Astrocyte (in vitro differentiated cells and primary cell): ENCODE data around the gene PTRH1. TPM values are rescaled to one million over a fixed set of nuclear protein-coding genes. Genes with fewer than 3 reads are reported as not detected.

Experiments used
- DNase-seq: peaks from one replicate; pipeline ENCODE4 v3.0.0-alpha.2; 2010; ENCODE audit warnings: low read depth
- FAIRE-seq: peaks from 2 replicates; lab custom pipeline; 2011; peaks lifted over from hg19 to GRCh38; lab: Jason Lieb, UNC
- H2AFZ ChIP-seq: 2 replicates; pipeline ENCODE4 v1.6.0; 2012; ENCODE audit warnings: low read depth, low read length, inconsistent platforms
- H3K27ac ChIP-seq: 2 replicates; pipeline ENCODE4 v1.5.1; 2011; ENCODE audit warnings: low read depth, low read length, inconsistent platforms
- H3K27me3 ChIP-seq: 2 replicates; pipeline ENCODE4 v1.6.0; 2011; ENCODE audit warnings: low read length, inconsistent platforms; ENCODE audit not compliant: insufficient read depth
- H3K36me3 ChIP-seq: 2 replicates; pipeline ENCODE4 v1.5.1; 2011; ENCODE audit warnings: low read length, inconsistent platforms; ENCODE audit not compliant: insufficient read depth
- H3K4me1 ChIP-seq: 2 replicates; pipeline ENCODE4 v1.5.1; 2011; ENCODE audit warnings: low read length, inconsistent platforms; ENCODE audit not compliant: insufficient read depth
- H3K4me2 ChIP-seq: 2 replicates; pipeline ENCODE4 v1.6.0; 2012; ENCODE audit warnings: low read length, inconsistent platforms
- H3K4me3 ChIP-seq: 2 replicates; pipeline ENCODE4 v1.5.1; 2011; ENCODE audit warnings: low read depth, mild to moderate bottlenecking, low read length, inconsistent platforms; ENCODE audit not compliant: insufficient read depth
- H3K79me2 ChIP-seq: 2 replicates; pipeline ENCODE4 v1.6.0; 2012; ENCODE audit warnings: mild to moderate bottlenecking, low read length, inconsistent platforms; ENCODE audit not compliant: insufficient read depth
- H3K9ac ChIP-seq: 2 replicates; pipeline ENCODE4 v1.6.0; 2012; ENCODE audit warnings: mild to moderate bottlenecking, low read length, inconsistent platforms
- H3K9me3 ChIP-seq: 2 replicates; pipeline ENCODE4 v1.5.1; 2012; ENCODE audit warnings: low read depth, mild to moderate bottlenecking, low read length, inconsistent platforms; ENCODE audit not compliant: insufficient read depth
- H4K20me1 ChIP-seq: 2 replicates; pipeline ENCODE4 v1.6.0; 2012; ENCODE audit warnings: low read length, inconsistent platforms; ENCODE audit not compliant: insufficient read depth
- H3K27ac Mint-ChIP-seq: one replicate; pipeline ENCODE4 v1.8.0; 2021; ENCODE audit warnings: mild to moderate bottlenecking, mixed read lengths; ENCODE audit not compliant: unreplicated experiment
- H3K27me3 Mint-ChIP-seq: one replicate; pipeline ENCODE4 v1.8.0; 2021; ENCODE audit warnings: low read depth, mixed read lengths; ENCODE audit not compliant: unreplicated experiment
- H3K36me3 Mint-ChIP-seq: one replicate; pipeline ENCODE4 v1.8.0; 2021; ENCODE audit warnings: low read depth, mixed read lengths; ENCODE audit not compliant: unreplicated experiment
- H3K4me1 Mint-ChIP-seq: one replicate; pipeline ENCODE4 v1.8.0; 2021; ENCODE audit warnings: low read depth, mixed read lengths; ENCODE audit not compliant: unreplicated experiment
- H3K4me3 Mint-ChIP-seq: one replicate; pipeline ENCODE4 v1.8.0; 2021; ENCODE audit warnings: mild to moderate bottlenecking, moderate library complexity, mixed read lengths; ENCODE audit not compliant: unreplicated experiment
- H3K9me3 Mint-ChIP-seq: one replicate; pipeline ENCODE4 v1.8.0; 2021; ENCODE audit warnings: mild to moderate bottlenecking, mixed read lengths; ENCODE audit not compliant: unreplicated experiment
- CTCF ChIP-seq: IDR thresholded peaks from 2 replicates; pipeline ENCODE4 v1.5.1; 2011; ENCODE audit warnings: low read depth, mild to moderate bottlenecking, inconsistent platforms, low read length, moderate library complexity; ENCODE audit not compliant: insufficient read depth
- EZH2 ChIP-seq: IDR thresholded peaks from 2 replicates; pipeline ENCODE4 v1.6.1; 2012; ENCODE audit warnings: mild to moderate bottlenecking, low read length, inconsistent platforms; ENCODE audit not compliant: insufficient read depth
- total RNA-seq: library from RNA; stranded (reverse); gene quantifications from 2 replicates; pipeline ENCODE4 v1.2.1, GENCODE V29; 2021

PTRH1 gene
- total RNA-seq, 1 donor from 2014 or later = 9.9 TPM

- Histone ChIP-seq H3K9me3 (no peaks in the 10 kb centered on the region), H3K27ac (no peak overlapping the region), H3K4me2 (no peak overlapping the region), H3K4me1 (no peaks in the 10 kb centered on the region), H3K79me2 (no peaks in the 10 kb centered on the region), H3K36me3 (no peaks in the 10 kb centered on the region), H2AFZ (no peak overlapping the region), H4K20me1 (peaks cover 9% of the 10 kb centered on the region), H3K9ac (no peak overlapping the region), H3K27me3 (peaks cover 3% of the 10 kb centered on the region), H3K4me3 (no peak overlapping the region)
- Mint-ChIP-seq H3K9me3 (no peaks in the 10 kb centered on the region), H3K27me3 (peaks cover 19% of the 10 kb centered on the region), H3K4me1 (peaks cover 3% of the 10 kb centered on the region), H3K27ac (no peak overlapping the region), H3K4me3 (no peak overlapping the region), H3K36me3 (peaks cover 5% of the 10 kb centered on the region)
- no peak for DNase-seq
- no peak for FAIRE-seq
- no peak for TF ChIP-seq CTCF
- TF ChIP-seq EZH2 = no peak
Measured at GRCh38 chr9:127746959-127747569, 31.6 kb upstream of the PTRH1 start.

DNA sequence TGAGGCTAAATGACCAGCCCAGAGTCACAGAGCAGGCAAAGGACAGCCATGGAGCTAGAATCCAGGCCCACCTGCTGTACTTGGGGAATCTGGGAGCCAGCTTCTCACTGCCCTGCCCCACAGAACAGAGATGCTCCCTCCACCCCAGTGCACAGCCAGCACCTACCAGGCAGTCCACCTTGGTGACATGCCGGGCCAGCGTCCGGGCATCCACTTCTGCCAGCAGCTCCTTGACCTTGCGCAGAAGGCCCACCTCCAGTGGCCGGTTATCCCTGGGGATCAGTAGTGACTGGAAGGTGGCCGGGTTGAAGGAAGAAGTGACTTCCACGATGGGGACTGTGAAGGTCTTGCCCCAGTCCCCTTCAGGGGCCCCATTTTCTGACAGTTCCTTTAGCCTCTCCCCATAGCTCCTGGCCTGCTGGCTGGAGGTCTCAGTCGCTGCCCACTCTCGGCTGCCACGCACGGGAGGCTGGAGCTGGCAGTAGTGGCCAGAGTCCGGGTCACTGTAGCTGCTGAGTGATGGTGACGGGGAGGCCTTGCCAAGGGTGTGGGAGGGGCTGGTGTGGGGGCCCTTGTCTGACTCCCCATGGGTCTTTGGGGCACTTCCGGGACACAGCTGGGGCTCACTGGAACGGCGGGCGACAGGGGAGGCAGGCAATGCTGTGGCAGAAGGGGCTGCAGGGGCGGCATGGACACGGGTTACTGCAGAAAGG, 29.1 kb upstream of the PTRH1 start:
- Mint-ChIP-seq H3K27me3 (peaks cover 6% of the 10 kb centered on the region), H3K4me3 (no peak overlapping the region), H3K27ac (no peak overlapping the region), H3K36me3 (peaks cover 2% of the 10 kb centered on the region), H3K9me3 (no peaks in the 10 kb centered on the region), H3K4me1 (peaks cover 3% of the 10 kb centered on the region)
- Histone ChIP-seq H3K27me3 (no peaks in the 10 kb centered on the region), H3K4me2 (no peak overlapping the region), H3K79me2 (no peaks in the 10 kb centered on the region), H2AFZ (no peak overlapping the region), H3K27ac (no peak overlapping the region), H4K20me1 (no peaks in the 10 kb centered on the region), H3K9me3 (no peaks in the 10 kb centered on the region), H3K4me1 (peaks cover 10% of the 10 kb centered on the region), H3K9ac (no peak overlapping the region), H3K4me3 (no peak overlapping the region), H3K36me3 (no peaks in the 10 kb centered on the region)
- DNase-seq (no peak), FAIRE-seq (no peak)
- TF ChIP-seq EZH2 = no peak
- no peak for TF ChIP-seq CTCF
